Measurements from ENCODE around the gene XRRA1.
A peak's percentile ranks its signal among the peaks of the same experiment; 100 is the strongest.
"Not testable (repeated sequence)": the region's sequence is repeated elsewhere in the genome, so short reads cannot be mapped to it uniquely, and the experiment has no call there.

Gene XRRA1, protein sequence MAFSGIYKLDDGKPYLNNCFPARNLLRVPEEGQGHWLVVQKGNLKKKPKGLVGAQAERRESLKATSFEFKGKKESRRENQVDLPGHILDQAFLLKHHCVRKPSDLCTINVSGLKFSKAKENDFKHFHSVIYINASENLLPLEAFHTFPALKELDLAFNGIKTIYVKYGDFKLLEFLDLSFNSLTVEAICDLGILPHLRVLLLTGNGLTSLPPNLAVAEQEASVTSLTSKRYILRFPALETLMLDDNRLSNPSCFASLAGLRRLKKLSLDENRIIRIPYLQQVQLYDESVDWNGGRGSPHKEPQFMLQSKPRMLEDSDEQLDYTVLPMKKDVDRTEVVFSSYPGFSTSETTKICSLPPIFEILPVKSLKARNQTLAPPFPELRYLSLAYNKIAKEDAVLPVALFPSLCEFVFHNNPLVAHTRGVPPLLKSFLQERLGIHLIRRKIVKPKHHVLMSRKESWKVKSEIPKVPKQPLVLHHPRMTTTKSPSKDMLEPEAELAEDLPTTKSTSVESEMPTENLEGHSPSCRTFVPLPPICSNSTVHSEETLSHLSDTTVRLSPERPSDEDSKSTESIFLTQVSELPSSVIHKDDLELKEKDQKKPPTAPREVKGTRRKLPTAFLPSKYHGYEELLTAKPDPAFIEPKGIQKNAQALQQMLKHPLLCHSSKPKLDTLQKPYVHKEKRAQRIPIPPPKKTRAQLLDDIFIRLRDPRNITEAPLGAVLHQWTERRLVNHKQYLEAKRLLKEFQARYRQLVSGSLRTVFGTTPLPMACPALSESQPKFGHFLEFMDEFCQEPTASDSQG

DNA sequence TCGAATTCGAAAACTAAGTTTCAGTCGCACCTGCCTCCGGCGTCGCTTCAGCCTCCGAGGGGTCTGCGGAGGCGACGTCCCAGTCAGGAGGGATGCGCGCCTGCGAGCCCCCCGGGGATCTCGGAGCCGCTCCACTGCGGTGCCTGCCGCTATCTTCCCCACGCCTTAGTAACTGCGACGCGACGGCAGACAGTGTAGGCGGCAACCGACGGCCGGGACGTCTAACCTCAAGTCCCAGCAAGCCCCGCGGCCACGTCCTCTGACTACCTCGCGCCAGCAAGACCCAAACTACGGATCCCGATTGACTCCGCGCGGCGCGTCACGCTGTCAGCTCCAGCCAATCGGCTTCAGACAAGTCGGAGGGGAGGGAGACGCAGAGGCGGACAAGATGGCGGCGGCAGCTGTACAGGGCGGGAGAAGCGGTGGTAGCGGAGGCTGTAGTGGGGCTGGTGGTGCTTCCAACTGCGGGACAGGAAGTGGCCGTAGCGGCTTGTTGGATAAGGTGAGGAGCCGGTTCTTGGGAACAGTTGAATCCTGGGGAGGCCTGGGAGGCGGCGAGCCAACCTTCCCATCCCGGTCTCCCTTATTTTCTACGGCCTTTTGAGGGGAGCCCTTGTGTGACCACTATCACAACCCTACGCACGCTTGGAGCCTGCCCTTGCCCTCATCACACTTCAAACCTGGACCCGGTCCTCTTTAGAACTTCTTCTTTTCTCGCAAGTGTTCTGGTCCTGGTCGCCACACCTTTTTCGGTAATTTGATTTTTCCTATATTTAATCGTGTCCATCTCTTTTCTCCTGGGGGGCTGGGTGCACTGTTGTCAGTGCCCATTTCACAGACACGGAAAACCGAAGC is at the start of gene XRRA1, which contains the start of gene SPCS2:
Gene XRRA1, minus strand, starts transcription at position 194 of the 855 bp plus-strand sequence. CDS start 8,213 bp downstream, outside the sequence.
Gene SPCS2, plus strand, starts transcription at position 369 of the 855 bp plus-strand sequence. Its CDS starts 20 bp downstream, at position 389.
- Histone ChIP-seq H3K9ac (ENCODE audit: low read length in 5 of 5) (peak within 1 kb of the TSS; percentile 84 to 99 (median 96)), H3K4me1 (ENCODE audit: control insufficient read depth in 5 of 5, insufficient read depth in 5 of 5, low read length in 5 of 5) (peaks cover 2 to 37% (median 29%) of the 10 kb centered on the region in 5 donors), H3K27me3 (ENCODE audit: control insufficient read depth in 5 of 5, insufficient read depth in 4 of 5, low read length in 5 of 5) (no peaks in the 10 kb centered on the region), H3K27ac (ENCODE audit: low read depth, low read length) (peak within 1 kb of the TSS; percentile 84), H3K4me3 (ENCODE audit: low read depth in 1 of 5, low read length in 5 of 5) (peak within 1 kb of the TSS; percentile 81 to 99 (median 98)), H3K9me3 (ENCODE audit: control insufficient read depth in 5 of 5, low read length in 5 of 5) (no peaks in the 10 kb centered on the region), H3K36me3 (ENCODE audit: control insufficient read depth in 5 of 5, insufficient read depth in 5 of 5, low read length in 5 of 5) (peaks cover 0 to 12% (median 0%) of the 10 kb centered on the region in 5 donors)

DNA sequence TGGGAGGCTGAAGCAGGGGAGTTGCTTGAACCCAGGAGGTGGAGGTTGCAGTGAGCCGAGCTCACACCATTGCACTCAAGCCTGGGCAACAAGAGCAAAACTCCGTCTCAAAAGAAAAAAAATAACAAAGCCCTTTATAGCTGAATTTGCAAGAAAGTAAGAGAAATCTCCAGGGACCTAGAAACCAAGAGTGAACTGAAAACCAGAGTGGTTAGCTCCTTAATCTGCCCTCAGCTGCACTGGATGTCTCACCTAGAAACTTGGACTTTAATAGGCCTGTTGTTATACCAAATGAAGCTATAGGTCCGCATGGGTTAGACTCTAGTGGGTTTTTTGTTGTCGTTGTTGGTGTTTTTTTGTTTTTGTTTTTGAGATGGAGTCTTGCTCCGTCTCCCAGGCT is 44.0 kb upstream of the XRRA1 start:
- Histone ChIP-seq H3K9ac (ENCODE audit: low read length in 5 of 5) (no peak overlapping the region), H3K27me3 (ENCODE audit: control insufficient read depth in 5 of 5, insufficient read depth in 4 of 5, low read length in 5 of 5) (no peaks in the 10 kb centered on the region), H3K4me3 (ENCODE audit: low read depth in 1 of 5, low read length in 5 of 5) (no peak overlapping the region), H3K4me1 (ENCODE audit: control insufficient read depth in 5 of 5, insufficient read depth in 5 of 5, low read length in 5 of 5) (peaks cover 3 to 16% (median 14%) of the 10 kb centered on the region in 5 donors), H3K36me3 (ENCODE audit: control insufficient read depth in 5 of 5, insufficient read depth in 5 of 5, low read length in 5 of 5) (peaks cover 9 to 16% (median 12%) of the 10 kb centered on the region in 5 donors), H3K27ac (ENCODE audit: low read depth, low read length) (no peak overlapping the region), H3K9me3 (ENCODE audit: control insufficient read depth in 5 of 5, low read length in 5 of 5) (no peaks in the 10 kb centered on the region)

DNA sequence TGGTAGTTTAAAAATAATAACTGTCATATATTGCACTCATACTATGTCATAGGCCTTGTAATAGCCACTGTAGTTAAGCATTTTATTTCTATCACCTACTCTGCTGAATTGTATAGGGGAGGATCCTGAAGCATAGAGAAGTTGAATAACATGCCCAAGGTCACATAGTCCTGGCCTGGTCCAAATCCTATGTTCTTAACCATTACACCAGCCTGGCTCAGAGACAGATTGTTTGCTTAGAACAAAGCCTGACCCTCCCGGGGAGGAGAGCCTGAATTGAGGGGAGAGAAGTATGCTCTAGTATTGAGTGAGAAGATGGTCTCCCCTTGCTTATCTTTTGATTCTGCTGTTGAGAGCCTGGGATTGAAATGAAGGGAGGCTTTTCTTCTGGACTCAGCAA is 42.0 kb upstream of the XRRA1 start:
- Histone ChIP-seq H3K9me3 (ENCODE audit: control insufficient read depth in 5 of 5, low read length in 5 of 5) (no peaks in the 10 kb centered on the region), H3K4me3 (ENCODE audit: low read depth in 1 of 5, low read length in 5 of 5) (no peak overlapping the region), H3K4me1 (ENCODE audit: control insufficient read depth in 5 of 5, insufficient read depth in 5 of 5, low read length in 5 of 5) (peaks cover 3 to 16% (median 14%) of the 10 kb centered on the region in 5 donors), H3K36me3 (ENCODE audit: control insufficient read depth in 5 of 5, insufficient read depth in 5 of 5, low read length in 5 of 5) (peaks cover 7 to 12% (median 9%) of the 10 kb centered on the region in 5 donors), H3K9ac (ENCODE audit: low read length in 5 of 5) (no peak overlapping the region), H3K27me3 (ENCODE audit: control insufficient read depth in 5 of 5, insufficient read depth in 4 of 5, low read length in 5 of 5) (no peaks in the 10 kb centered on the region), H3K27ac (ENCODE audit: low read depth, low read length) (no peak overlapping the region)

DNA sequence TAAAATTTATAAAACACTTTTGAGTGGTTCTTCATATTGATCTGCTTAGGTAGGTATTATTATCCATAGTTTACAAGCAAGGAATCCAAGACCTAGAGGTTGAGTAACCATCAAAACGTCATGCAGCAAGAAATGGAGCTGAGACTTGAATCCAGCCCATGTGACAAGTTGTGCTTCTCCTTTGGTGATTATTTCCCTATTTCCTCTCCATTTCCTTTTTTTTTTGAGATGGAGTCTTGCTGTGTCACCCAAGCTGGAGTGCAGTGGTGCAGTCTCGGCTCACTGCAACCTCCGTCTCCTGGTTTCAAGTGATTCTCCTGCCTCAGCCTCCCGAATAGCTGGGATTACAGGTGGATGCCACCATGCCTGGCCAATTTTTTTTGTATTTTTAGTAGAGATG is 41.3 kb upstream of the XRRA1 start:
- not testable (repeated sequence) for H3K9me3 ChIP-seq (ENCODE audit: control insufficient read depth in 5 of 5, low read length in 5 of 5); H3K4me3 ChIP-seq (ENCODE audit: low read depth in 1 of 5, low read length in 5 of 5); H3K9ac ChIP-seq (ENCODE audit: low read length in 5 of 5); H3K27ac ChIP-seq (ENCODE audit: low read depth, low read length); H3K27me3 ChIP-seq (ENCODE audit: control insufficient read depth in 5 of 5, insufficient read depth in 4 of 5, low read length in 5 of 5)
- Histone ChIP-seq H3K4me1 (ENCODE audit: control insufficient read depth in 5 of 5, insufficient read depth in 5 of 5, low read length in 5 of 5) (peaks cover 3 to 16% (median 14%) of the 10 kb centered on the region in 5 donors), H3K36me3 (ENCODE audit: control insufficient read depth in 5 of 5, insufficient read depth in 5 of 5, low read length in 5 of 5) (peaks cover 4 to 10% (median 9%) of the 10 kb centered on the region in 5 donors)

DNA sequence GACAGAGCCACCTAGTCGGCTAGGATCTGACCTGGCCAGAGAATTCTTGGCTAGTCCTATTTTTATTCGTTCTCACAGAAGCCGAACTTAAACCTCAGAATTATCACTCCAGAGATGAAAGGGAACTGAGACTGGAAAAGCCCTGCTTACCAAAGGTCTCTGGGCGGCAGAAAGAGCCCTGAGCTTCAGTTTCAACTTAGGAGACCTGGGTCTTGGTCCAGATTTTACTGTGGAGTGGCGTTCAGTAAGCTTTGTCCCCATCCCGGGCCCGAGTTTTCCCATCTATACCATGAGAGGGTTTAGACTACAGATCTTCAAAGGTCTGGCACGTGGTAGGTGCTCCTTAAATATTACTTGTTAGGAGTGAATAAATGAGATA is 40.4 kb upstream of the XRRA1 start:
- Histone ChIP-seq H3K27ac (ENCODE audit: low read depth, low read length) (peak overlapping the region; percentile 43), H3K9me3 (ENCODE audit: control insufficient read depth in 5 of 5, low read length in 5 of 5) (no peaks in the 10 kb centered on the region), H3K9ac (ENCODE audit: low read length in 5 of 5) (peak overlapping the region; percentile 35 to 92 (median 90))

DNA sequence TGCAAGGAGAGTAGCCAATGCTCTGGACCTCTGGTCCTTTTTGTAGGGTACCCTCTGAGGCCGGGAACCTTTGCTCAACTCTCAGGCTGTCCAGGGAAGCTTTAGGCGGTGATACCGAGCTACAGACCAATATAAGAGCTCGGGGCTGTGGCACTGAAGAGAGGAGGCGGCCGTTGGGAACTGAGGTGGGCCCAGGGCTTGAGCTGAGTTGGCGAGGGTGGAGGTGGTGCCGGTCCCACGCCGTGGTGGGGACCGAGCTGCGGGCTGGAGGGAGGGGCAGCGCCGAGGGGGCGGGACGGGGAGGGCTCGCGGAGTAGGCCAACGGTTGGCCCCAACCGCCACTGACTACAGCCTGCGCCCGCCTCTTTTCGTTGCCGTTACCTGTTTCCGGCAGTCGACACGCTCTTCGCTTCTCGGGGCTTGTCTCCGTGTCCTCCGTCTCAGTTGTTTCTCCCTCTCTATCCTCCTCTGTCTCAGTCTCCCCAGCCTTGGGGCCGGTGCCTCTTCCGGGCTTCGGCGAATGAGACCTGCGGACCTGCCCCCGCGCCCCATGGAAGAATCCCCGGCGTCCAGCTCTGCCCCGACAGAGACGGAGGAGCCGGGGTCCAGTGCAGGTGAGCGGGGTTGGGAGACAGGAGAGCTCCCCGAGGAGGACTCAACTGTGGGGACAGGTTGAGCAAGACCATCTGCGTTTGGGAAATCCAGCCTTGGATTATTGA is 39.8 kb upstream of the XRRA1 start, which contains the start of gene NEU3:
Gene NEU3, plus strand, starts transcription at position 393 of the 719 bp plus-strand sequence. Its CDS starts 128 bp downstream, at position 521.
- Histone ChIP-seq H3K27me3 (ENCODE audit: control insufficient read depth in 5 of 5, insufficient read depth in 4 of 5, low read length in 5 of 5) (no peaks in the 10 kb centered on the region), H3K4me1 (ENCODE audit: control insufficient read depth in 5 of 5, insufficient read depth in 5 of 5, low read length in 5 of 5) (peaks cover 3 to 16% (median 14%) of the 10 kb centered on the region in 5 donors), H3K36me3 (ENCODE audit: control insufficient read depth in 5 of 5, insufficient read depth in 5 of 5, low read length in 5 of 5) (no peaks in the 10 kb centered on the region), H3K9me3 (ENCODE audit: control insufficient read depth in 5 of 5, low read length in 5 of 5) (no peaks in the 10 kb centered on the region), H3K9ac (ENCODE audit: low read length in 5 of 5) (peak within 1 kb of the TSS; percentile 35 to 92 (median 90)), H3K4me3 (ENCODE audit: low read depth in 1 of 5, low read length in 5 of 5) (peak within 1 kb of the TSS; percentile 82 to 88 (median 84)), H3K27ac (ENCODE audit: low read depth, low read length) (peak within 1 kb of the TSS; percentile 43)

More for the DNA sequence above, 40.4 kb upstream of the XRRA1 start:
- Histone ChIP-seq H3K4me1 (ENCODE audit: control insufficient read depth in 5 of 5, insufficient read depth in 5 of 5, low read length in 5 of 5) (peaks cover 3 to 16% (median 14%) of the 10 kb centered on the region in 5 donors), H3K27me3 (ENCODE audit: control insufficient read depth in 5 of 5, insufficient read depth in 4 of 5, low read length in 5 of 5) (no peaks in the 10 kb centered on the region), H3K4me3 (ENCODE audit: low read depth in 1 of 5, low read length in 5 of 5) (peak overlapping the region; percentile 82 to 88 (median 84)), H3K36me3 (ENCODE audit: control insufficient read depth in 5 of 5, insufficient read depth in 5 of 5, low read length in 5 of 5) (peaks cover 0 to 1% (median under 1%) of the 10 kb centered on the region in 5 donors)

DNA sequence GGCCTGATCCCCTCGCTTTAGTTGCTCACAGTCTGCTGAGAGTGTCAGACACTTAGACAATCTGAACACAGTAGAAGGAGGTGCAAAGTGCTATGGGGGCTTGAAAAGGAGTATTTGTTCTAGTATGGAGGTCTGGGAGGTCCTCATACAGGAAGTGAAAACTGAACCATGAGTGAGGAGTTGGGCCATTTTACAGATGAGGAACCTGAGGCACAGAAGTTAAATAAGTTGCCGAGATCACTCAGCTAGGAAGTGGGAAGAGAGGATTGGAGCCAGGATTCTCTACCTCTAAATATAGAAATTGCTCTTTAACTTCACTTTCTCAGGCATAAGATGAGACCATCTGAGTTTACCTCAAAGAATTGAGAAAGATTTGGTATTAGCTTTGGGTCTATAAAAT is 35.8 kb upstream of the XRRA1 start:
- H3K27me3 ChIP-seq (ENCODE audit: control insufficient read depth in 5 of 5, insufficient read depth in 4 of 5, low read length in 5 of 5), result no peaks in the 10 kb centered on the region
- peaks cover 0 to 8% (median 3%) of the 10 kb centered on the region in 5 donors for H3K36me3 ChIP-seq (ENCODE audit: control insufficient read depth in 5 of 5, insufficient read depth in 5 of 5, low read length in 5 of 5)
- H3K9ac ChIP-seq (ENCODE audit: low read length in 5 of 5), result no peak overlapping the region
- no peak overlapping the region for H3K27ac ChIP-seq (ENCODE audit: low read depth, low read length)
- H3K4me3 ChIP-seq (ENCODE audit: low read depth in 1 of 5, low read length in 5 of 5), result no peak overlapping the region
- H3K4me1 ChIP-seq (ENCODE audit: control insufficient read depth in 5 of 5, insufficient read depth in 5 of 5, low read length in 5 of 5), result peaks cover 3 to 14% (median 12%) of the 10 kb centered on the region in 5 donors
- no peaks in the 10 kb centered on the region for H3K9me3 ChIP-seq (ENCODE audit: control insufficient read depth in 5 of 5, low read length in 5 of 5)

DNA sequence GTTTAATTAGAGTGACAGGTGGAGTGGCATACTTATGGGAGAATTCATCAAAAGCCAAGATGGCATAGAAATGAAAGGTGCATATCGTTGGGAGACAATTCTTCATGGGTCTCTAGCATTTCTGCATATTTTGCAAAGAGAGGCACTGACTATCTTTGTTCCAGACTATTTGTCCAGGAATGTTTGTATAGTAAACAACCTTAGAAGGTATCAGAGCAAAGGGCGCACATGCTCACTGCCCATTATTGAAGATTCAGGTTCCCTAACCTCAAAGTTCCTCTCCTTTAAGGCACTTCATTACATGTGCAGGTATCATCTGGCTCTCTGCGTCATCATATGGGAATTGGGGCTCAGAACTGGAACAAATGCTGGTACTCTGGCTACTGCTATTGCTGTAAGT is 35.2 kb upstream of the XRRA1 start:
- Histone ChIP-seq H3K9ac (ENCODE audit: low read length in 5 of 5) (no peak overlapping the region), H3K9me3 (ENCODE audit: control insufficient read depth in 5 of 5, low read length in 5 of 5) (no peaks in the 10 kb centered on the region), H3K27me3 (ENCODE audit: control insufficient read depth in 5 of 5, insufficient read depth in 4 of 5, low read length in 5 of 5) (no peaks in the 10 kb centered on the region), H3K27ac (ENCODE audit: low read depth, low read length) (no peak overlapping the region), H3K36me3 (ENCODE audit: control insufficient read depth in 5 of 5, insufficient read depth in 5 of 5, low read length in 5 of 5) (peaks cover 0 to 9% (median 6%) of the 10 kb centered on the region in 5 donors), H3K4me3 (ENCODE audit: low read depth in 1 of 5, low read length in 5 of 5) (no peak overlapping the region), H3K4me1 (ENCODE audit: control insufficient read depth in 5 of 5, insufficient read depth in 5 of 5, low read length in 5 of 5) (peaks cover 0 to 7% (median 6%) of the 10 kb centered on the region in 5 donors)

DNA sequence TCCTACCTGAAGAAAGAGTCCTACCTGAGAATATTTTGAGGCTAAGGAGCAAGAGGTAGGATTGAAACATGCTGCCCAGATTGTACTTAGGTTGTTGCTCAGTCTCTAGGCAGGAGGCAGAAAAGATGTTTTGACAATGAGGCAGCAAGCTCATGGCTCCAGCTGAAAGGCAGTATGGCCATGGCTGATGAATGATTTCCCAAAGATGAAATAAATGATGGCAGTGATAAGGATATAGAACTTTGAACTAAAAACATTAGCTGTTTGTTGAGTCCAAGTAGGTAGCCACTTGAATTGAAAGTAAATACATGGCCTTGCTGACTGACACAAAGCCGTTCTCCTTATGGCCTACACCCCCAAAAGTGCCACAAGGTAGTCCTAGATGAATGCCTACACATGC is 33.0 kb upstream of the XRRA1 start:
- no peaks in the 10 kb centered on the region for H3K9me3 ChIP-seq (ENCODE audit: control insufficient read depth in 5 of 5, low read length in 5 of 5)
- no peaks in the 10 kb centered on the region for H3K27me3 ChIP-seq (ENCODE audit: control insufficient read depth in 5 of 5, insufficient read depth in 4 of 5, low read length in 5 of 5)
- no peak overlapping the region for H3K27ac ChIP-seq (ENCODE audit: low read depth, low read length)

More for the DNA sequence above, 33.0 kb upstream of the XRRA1 start:
- H3K9ac ChIP-seq (ENCODE audit: low read length in 5 of 5), result no peak overlapping the region
- H3K4me3 ChIP-seq (ENCODE audit: low read depth in 1 of 5, low read length in 5 of 5), result no peak overlapping the region
- H3K4me1 ChIP-seq (ENCODE audit: control insufficient read depth in 5 of 5, insufficient read depth in 5 of 5, low read length in 5 of 5), result no peaks in the 10 kb centered on the region
- peaks cover 9 to 20% (median 18%) of the 10 kb centered on the region in 5 donors for H3K36me3 ChIP-seq (ENCODE audit: control insufficient read depth in 5 of 5, insufficient read depth in 5 of 5, low read length in 5 of 5)
